NCI-H526 (cell line): ENCODE data around the gene RPS4Y1.

Experiments
- DNase-seq, 2 experiments: peaks; one replicate each; lab custom pipeline; 2025; lab: John Stamatoyannopoulos, UW

The RPS4Y1 gene

DNA sequence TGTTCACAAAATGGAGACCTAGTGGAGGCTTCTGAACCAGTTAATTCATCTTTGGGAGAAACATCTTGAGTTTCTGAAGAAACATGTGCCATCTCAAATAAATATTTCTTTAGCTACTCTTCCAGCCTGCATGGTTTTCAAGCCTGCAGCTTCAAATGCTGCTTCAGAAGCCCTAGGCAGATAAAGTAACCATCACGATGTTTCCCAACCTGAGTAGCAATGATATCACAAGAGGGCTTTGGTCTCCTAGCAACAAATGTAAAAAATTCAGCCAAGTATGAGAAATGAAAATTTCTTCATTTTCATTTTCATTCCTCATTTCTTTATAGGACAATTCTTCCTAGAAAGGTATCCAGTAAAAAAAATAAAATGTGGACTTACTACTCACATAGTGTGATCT is 42.2 kb downstream of the RPS4Y1 start:
- DNase-seq: no peak

DNA sequence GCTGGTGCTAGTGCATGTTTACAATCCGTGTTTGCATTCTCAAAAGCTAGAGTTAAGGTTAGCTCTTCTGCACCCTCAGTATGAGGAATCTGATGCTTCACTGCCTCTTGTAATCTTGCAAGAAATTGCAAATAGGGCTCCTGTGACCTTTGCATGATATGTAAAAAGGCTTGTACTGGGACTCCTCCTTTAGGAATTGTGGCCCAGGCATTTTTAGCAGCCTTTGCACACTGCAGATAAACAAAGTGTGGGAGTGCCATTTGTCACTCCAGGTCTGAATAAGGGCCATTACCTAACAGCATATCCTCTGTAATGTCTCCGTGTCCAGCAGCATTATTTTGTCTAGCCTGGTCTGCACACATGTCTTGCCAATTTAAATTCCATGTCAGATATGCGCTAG is 44.5 kb downstream of the RPS4Y1 start:
- DNase-seq: no peak

DNA sequence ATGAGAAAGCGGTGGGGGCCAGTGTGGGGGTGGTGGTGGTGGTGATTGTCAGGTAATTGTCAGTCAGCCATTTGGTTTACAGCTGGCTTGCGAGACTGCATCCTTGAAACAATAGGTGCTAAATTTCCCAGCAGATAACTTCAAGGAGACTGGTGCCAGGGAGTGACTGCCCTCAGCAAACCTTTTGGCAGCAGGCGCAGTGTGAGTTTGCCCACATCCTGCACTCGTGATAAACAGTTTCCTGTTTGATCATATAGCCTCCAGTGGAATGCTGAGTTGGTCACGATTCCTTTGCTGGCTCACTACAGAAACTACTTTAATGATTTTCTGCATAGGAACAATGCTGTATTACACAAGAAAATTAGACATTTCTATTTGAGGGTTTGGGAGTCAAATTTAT is 46.0 kb downstream of the RPS4Y1 start:
- DNase-seq: no peak

DNA sequence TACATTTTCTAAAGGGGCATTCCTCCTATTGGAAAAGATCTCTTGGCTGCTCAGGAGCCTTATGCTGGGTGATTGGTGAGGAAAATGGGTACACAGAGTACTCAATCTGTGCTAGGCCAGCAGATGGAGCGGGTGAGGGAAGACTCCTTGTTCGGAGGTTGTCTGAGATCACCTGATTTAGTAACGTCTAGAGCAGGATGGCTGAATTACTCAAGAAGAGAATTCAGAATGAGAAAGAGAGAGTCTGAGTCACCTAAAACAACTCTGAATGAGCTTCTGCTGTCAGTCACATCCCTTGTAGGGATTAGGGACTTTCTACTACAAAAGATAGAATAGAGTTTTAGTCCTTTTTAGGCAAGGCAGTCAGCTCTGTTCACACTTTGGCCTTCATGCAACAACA is 46.6 kb downstream of the RPS4Y1 start:
- no peak for DNase-seq

DNA sequence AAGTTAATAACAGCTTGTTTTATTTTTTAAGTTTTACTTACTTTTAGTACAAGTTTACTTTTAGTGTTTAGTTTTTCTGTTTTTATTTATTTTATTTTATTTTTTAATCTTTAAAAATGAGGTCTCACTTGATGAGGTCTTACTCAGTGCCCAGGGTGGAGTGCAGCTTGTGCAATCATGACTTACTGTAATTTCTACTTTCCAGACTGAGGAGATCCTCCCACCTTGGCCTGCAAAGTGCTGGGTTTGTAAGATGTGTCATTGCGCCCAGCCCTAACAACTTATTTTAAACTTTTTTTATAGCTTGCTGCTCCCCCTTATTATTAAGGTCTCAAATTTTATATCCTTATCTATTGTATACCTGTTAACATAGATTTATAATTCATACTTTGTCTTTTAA is 52.1 kb downstream of the RPS4Y1 start:
- no peak for DNase-seq

DNA sequence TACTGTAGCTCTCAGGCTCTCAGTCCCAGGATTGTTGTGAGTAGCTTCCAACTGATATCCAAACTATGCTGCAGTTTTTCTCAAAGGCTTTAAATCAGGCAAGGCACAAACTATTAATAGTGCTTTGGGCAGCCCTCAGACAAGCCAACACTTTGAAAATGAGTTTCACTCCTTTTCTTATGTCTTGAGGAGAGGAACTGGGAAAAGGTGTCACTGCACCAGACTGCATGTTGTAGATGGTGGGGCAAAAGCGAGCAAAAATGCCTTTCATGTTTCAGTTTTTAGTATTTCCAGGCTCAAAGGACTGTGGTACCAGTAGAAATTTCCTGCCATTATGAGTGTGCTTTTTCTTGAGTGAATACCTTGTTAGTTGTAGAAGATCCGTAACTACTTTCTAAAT is 54.6 kb downstream of the RPS4Y1 start:
- DNase-seq: no peak

DNA sequence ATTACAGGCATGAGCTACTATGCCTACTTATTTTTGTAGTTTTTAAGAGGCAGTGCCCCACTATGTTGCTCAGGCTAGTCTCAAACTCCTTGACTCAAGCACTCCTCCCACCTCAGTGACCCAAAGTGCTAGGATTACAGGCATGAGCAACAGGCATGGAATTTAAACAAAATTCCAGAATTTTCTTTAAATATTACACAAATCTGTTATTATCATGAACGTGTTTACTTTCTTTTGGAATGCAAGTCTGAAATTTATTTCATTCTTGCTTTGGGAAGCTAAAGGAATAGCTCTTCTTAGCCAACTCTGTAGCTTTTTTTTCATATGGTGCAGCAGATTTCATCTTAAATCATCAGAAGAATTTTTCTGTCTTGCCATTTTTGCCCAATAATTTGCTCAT is 66.0 kb downstream of the RPS4Y1 start:
- DNase-seq: no peak

DNA sequence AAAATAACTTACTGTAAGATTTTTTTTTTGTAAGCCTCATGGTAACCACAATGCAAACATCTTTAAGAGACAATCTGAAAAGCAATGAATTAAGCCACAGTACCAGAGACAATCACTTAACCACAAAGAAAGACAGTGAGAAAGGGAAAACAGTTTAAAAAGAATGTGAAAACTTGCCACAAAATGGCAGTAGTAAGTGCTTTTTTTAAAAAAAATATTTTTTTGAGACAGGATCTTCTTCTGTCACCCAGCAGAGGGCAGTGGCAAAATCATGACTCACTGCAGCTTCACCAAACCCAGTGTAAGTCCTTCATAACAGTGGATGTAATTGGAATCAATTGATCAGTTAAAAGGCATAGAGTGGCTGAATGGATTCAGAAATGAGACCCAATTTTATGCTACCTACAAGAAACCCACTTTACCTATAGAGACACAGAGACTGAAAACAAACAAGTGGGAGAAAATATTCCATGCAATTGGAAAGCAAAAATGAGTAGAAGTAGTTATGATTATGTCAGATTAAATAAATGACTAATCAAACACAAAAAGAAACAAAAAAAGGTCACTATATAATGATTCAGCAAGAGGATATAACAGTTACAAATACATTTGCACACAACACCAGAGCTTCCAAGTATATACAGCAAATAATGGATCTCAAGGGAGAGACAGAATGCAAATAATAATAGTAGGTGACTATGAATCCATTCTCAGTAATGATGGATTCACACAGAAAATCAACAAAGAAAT is 71.8 kb downstream of the RPS4Y1 start:
- peak in 1 of 2 experiments; percentile 3 for DNase-seq
